AG04449 (cell line): ENCODE results near the gene REEP6.

ENCODE experiments used
- CTCF ChIA-PET: fragments of 350-600 bp; formaldehyde crosslinking; extraction: SDS; loops from one replicate; lab custom pipeline; 2021; ENCODE audit warnings: antibody characterized with exemption; lab: Yijun Ruan, JAX
- POLR2A ChIA-PET: fragments of 400-600, 350-600 bp; formaldehyde crosslinking; extraction: SDS; loops from one replicate; lab custom pipeline; 2020; ENCODE audit warnings: antibody characterized with exemption, inconsistent platforms; lab: Yijun Ruan, JAX
- DNase-seq: peaks from one replicate; pipeline ENCODE4 v3.0.0-alpha.2; 2010; ENCODE audit warnings: low read depth, low spot score
- H3K4me3 ChIP-seq: 2 replicates; pipeline ENCODE4 v1.5.1; 2011; ENCODE audit warnings: low read depth, mild to moderate bottlenecking, control low read depth, low read length
- CTCF ChIP-seq: IDR thresholded peaks from one replicate; pipeline ENCODE4 v1.5.1; 2011; ENCODE audit warnings: mild to moderate bottlenecking, moderate library complexity, low read length, control low read depth, inconsistent platforms; ENCODE audit not compliant: insufficient read depth; ENCODE audit errors: missing control alignments

Gene REEP6

DNA sequence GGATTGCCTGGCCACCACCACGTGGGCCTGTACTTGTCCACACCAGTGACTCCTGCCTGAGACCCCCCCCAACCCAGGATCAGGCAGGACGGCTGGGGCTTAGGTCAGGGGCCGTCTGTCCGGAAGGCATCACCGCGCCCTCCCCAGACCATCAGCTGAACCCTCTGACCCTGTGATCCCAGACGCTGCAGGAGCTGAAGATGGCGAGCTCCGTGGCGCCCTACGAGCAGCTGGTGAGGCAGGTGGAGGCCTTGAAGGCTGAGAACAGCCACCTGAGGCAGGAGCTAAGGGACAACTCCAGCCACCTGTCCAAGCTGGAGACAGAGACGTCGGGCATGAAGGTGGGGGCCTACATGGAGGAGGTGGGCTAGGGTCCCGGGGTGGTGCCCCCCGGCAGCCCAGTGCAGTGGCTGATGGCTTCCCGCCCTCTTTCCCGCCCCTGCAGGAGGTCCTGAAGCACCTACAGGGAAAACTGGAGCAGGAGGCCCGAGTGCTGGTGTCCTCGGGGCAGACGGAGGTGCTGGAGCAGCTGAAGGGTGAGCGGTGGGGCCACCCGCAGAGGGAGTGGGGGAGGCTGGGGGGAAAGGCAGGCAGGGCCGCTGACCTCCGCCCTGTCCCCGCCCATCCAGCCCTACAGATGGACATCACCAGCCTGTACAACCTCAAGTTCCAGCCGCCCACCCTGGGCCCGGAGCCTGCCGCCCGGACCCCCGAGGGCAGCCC, 38.0 kb upstream of the REEP6 start:
- H3K4me3 ChIP-seq, result no peak overlapping the region
- no peak for DNase-seq
- CTCF ChIA-PET, result interaction anchor here (3.7 to 3.8 kb wide), 2 partner anchors 9 to 13 kb away, joined by 14 to 25 read pairs; no protein-coding TSS in a partner anchor
- POLR2A ChIA-PET, result interaction anchor here (0.5 to 1.2 kb wide), 2 partner anchors 12 to 183 kb away, joined by 3 read pairs; no protein-coding TSS in a partner anchor
- no peak for TF ChIP-seq CTCF

DNA sequence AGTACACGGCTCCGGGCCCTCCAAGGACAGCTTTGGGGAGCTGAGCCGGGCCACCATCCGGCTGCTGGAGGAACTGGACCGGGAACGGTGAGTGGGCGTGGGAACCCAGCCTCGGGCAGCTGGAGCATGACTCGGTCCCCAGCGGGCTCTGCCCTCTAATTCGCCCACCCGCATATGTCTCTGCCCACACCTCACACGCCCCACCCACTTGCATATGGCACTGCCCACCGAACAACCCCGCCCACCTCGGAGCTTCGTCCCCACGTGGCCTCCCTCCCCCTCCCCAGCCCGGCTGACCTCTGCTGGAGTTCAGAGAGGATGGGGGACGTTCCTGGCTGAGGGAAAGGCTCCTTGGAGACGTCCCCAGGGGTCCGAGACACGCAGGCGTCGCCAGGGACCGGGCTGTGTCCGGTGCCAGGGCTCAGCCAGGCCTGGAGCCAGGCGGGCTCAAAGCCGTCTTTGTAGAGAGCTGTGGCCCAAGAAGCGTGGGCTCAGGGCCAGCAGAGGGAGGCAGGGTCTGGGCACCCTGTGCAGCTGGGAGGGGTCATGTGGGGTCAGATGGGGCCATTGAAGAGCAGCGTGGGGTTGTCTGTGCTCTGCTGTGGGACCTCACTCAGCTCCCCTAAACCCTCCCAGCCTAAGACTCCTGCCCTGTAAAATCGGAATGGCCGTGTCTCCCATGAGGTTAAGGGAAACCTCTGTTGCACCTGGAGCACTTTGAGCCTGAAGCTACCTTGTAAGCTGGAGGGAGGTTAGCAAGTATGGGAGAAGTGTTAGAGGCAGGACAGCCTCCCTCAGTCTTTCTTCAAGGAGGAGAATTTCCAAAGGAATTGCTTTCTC, 37.2 kb upstream of the REEP6 start:
- TF ChIP-seq CTCF, result no peak
- ChIA-PET CTCF (interaction anchor here (0.9 to 3.8 kb wide), 3 partner anchors 10 to 16 kb away, joined by 5 to 25 read pairs (median 14); no protein-coding TSS in a partner anchor), POLR2A (interaction anchor here (1.2 kb wide), 1 partner anchor 13 kb away, joined by 3 read pairs; no protein-coding TSS in a partner anchor)
- no peak overlapping the region for H3K4me3 ChIP-seq
- no peak for DNase-seq

DNA sequence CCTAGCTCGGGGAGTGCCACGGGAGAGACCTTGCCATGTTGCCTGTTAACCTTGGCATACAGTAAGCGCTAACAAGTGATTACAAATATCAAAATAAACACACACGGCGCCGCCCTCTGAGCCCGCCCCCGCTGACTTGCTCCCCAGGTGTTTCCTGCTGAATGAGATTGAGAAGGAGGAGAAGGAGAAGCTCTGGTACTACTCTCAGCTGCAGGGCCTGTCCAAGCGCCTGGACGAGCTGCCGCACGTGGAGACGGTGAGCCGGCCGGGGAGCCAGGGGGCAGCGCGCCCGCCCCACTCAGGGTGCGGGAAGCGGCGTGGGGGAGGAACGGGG, 36.0 kb upstream of the REEP6 start:
- no peak overlapping the region for H3K4me3 ChIP-seq
- no peak for TF ChIP-seq CTCF
- ChIA-PET POLR2A (interaction anchor here (0.8 to 0.9 kb wide), 2 partner anchors 11 to 17 kb away, joined by 3 read pairs; no protein-coding TSS in a partner anchor), CTCF (interaction anchor here (3.7 to 3.8 kb wide), 2 partner anchors 11 kb away, joined by 14 to 25 read pairs; no protein-coding TSS in a partner anchor)
- DNase-seq, result no peak

- H3K4me3 ChIP-seq, result no peak overlapping the region
- ChIA-PET CTCF (interaction anchor here (3.7 to 3.8 kb wide), 2 partner anchors 11 kb away, joined by 14 to 25 read pairs; no protein-coding TSS in a partner anchor), POLR2A (interaction anchor here (0.8 to 0.9 kb wide), 2 partner anchors 12 to 16 kb away, joined by 3 read pairs; no protein-coding TSS in a partner anchor)
- TF ChIP-seq CTCF, result no peak
- DNase-seq, result no peak
Measured at GRCh38 chr19:1455336-1456120, 35.5 kb upstream of the REEP6 start.

- POLR2A ChIA-PET, result no interaction called here
- H3K4me3 ChIP-seq, result no peak overlapping the region
- DNase-seq, result no peak
- no peak for TF ChIP-seq CTCF
- CTCF ChIA-PET, result interaction anchor here (3.7 kb wide), 1 partner anchor 10 kb away, joined by 14 read pairs; no protein-coding TSS in a partner anchor
Measured at GRCh38 chr19:1456121-1456900, 34.7 kb upstream of the REEP6 start.
